ENCODE data around the gene UTS2.

Gene UTS2

GRCh38 chr1:7813677-7814373 lies 39.0 kb downstream of the UTS2 start:
- DNase-seq (ENCODE audit: low read depth in 3 of 3): no peak

GRCh38 chr1:7811476-7811875 lies 41.4 kb downstream of the UTS2 start:
- DNase-seq (ENCODE audit: low read depth in 3 of 3): no peak

GRCh38 chr1:7810395-7810794 lies 42.5 kb downstream of the UTS2 start:
- DNase-seq (ENCODE audit: low read depth in 3 of 3): peak in 2 of 3 donors; percentile 11 to 21

GRCh38 chr1:7809742-7810141 lies 43.1 kb downstream of the UTS2 start:
- DNase-seq (ENCODE audit: low read depth in 3 of 3): no peak

- no peak for DNase-seq (ENCODE audit: low read depth in 3 of 3)
Observed at GRCh38 chr1:7808253-7808844, 44.5 kb downstream of the UTS2 start.

- no peak for DNase-seq (ENCODE audit: low read depth in 3 of 3)
Observed at GRCh38 chr1:7805460-7805859, 47.4 kb downstream of the UTS2 start.

Measured in stimulated activated CD4-positive, alpha-beta T cell treated with anti-CD3 and anti-CD28 coated beads, TNF-alpha, amount 100 ng/mL, for 48 hours (primary cell).